DMS53 treated with DMSO at 0.1 percent for 48 hours (cell line): Measurements from ENCODE around the gene UBQLN1.

Experiments used
- DNase-seq: peaks from one replicate; lab custom pipeline; 2025; ENCODE audit not compliant: unreplicated experiment; lab: John Stamatoyannopoulos, UW

The UBQLN1 gene

GRCh38 chr9:83691492-83691891 is 16.3 kb downstream of the UBQLN1 start:
- DNase-seq: no peak

GRCh38 chr9:83688921-83689320 is 18.8 kb downstream of the UBQLN1 start:
- no peak for DNase-seq

- DNase-seq: no peak
These were observed 26.3 kb downstream of the UBQLN1 start for GRCh38 chr9:83681490-83681889.

- no peak for DNase-seq
These were observed 27.5 kb downstream of the UBQLN1 start for GRCh38 chr9:83680233-83680632.

GRCh38 chr9:83677596-83677995 is 30.2 kb downstream of the UBQLN1 start:
- DNase-seq: no peak

GRCh38 chr9:83675466-83675865 is 32.3 kb downstream of the UBQLN1 start:
- DNase-seq: no peak

GRCh38 chr9:83671451-83671850 is 36.3 kb downstream of the UBQLN1 start:
- DNase-seq: no peak

- DNase-seq: no peak
These were observed 37.4 kb downstream of the UBQLN1 start for GRCh38 chr9:83670381-83670780.

- no peak for DNase-seq
These were observed 38.7 kb downstream of the UBQLN1 start for GRCh38 chr9:83669067-83669466.

GRCh38 chr9:83665580-83666200 is 42.1 kb downstream of the UBQLN1 start:
- DNase-seq: no peak

- no peak for DNase-seq
These were observed 44.8 kb downstream of the UBQLN1 start for GRCh38 chr9:83662933-83663332.

GRCh38 chr9:83656952-83657351 is 50.8 kb downstream of the UBQLN1 start:
- DNase-seq: no peak

- no peak for DNase-seq
These were observed 51.6 kb downstream of the UBQLN1 start for GRCh38 chr9:83656032-83656680.

- no peak for DNase-seq
These were observed 52.3 kb downstream of the UBQLN1 start for GRCh38 chr9:83655433-83655832.

GRCh38 chr9:83652433-83652832 is 55.3 kb downstream of the UBQLN1 start:
- DNase-seq: no peak

GRCh38 chr9:83651558-83651957 is 56.2 kb downstream of the UBQLN1 start:
- DNase-seq: no peak

- DNase-seq: no peak
These were observed 58.2 kb downstream of the UBQLN1 start for GRCh38 chr9:83649515-83649914.

- no peak for DNase-seq
These were observed 58.7 kb downstream of the UBQLN1 start for GRCh38 chr9:83649080-83649479.

- no peak for DNase-seq
These were observed 61.1 kb downstream of the UBQLN1 start for GRCh38 chr9:83646500-83647239.

GRCh38 chr9:83642793-83643192 is 65.0 kb downstream of the UBQLN1 start:
- no peak for DNase-seq

GRCh38 chr9:83639266-83639665 is 68.5 kb downstream of the UBQLN1 start:
- DNase-seq: no peak

- no peak for DNase-seq
These were observed 70.4 kb downstream of the UBQLN1 start for GRCh38 chr9:83637389-83637788.
